Stimulated activated CD8-positive, alpha-beta memory T cell treated with anti-CD3 and anti-CD28 coated beads, Interleukin-15, amount 100 ng/mL, for 48 hours (primary cell): Measurements from ENCODE around the gene ZNRF2.

Experiments used
- DNase-seq, 2 donors: peaks; one replicate each; pipeline ENCODE4 v3.0.0-alpha.2; 2020; ENCODE audit warnings: low read depth in 2 of 2

Gene ZNRF2

GRCh38 chr7:30321089-30321881, 36.9 kb downstream of the ZNRF2 start:
- no peak for DNase-seq

GRCh38 chr7:30321882-30322192, 37.4 kb downstream of the ZNRF2 start:
- no peak for DNase-seq

DNA sequence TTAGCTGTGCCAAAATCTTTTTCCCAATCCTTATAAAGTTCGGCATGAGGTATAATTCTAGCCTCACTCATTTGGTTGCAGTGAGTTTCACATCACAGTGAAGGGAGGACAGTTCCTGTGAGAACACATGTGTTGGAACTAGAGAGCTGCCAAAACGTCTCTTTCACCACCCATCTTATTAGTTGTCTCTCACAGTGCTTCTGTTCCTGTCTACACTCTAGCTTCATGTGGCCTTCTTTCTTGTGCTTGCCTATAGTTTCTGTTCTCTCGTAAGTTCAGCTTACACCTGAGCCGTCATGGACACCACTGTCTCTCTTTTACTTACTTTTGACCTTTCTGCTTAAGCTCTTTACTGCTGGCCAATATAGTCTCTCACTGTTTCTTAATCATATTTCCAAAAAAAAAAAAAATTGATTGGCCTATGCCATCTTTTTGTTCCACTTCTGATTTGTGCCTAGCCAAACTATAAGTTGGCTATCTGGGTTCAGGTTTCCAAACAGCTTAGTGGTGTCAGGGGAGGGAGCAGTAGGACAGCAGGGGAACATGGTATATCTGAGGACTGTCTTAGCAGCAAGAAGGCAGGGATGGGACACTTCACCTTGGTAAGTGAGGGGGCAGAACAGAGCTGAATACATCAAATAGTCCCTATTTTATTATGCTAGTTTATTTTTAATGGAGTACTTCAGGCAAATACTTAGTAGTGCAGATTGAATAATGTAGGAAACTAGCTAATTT, 38.0 kb downstream of the ZNRF2 start:
- DNase-seq, result no peak

GRCh38 chr7:30323006-30323355, 38.6 kb downstream of the ZNRF2 start:
- DNase-seq, result no peak

- no peak for DNase-seq
These were observed 43.4 kb downstream of the ZNRF2 start for GRCh38 chr7:30327813-30328212.

DNA sequence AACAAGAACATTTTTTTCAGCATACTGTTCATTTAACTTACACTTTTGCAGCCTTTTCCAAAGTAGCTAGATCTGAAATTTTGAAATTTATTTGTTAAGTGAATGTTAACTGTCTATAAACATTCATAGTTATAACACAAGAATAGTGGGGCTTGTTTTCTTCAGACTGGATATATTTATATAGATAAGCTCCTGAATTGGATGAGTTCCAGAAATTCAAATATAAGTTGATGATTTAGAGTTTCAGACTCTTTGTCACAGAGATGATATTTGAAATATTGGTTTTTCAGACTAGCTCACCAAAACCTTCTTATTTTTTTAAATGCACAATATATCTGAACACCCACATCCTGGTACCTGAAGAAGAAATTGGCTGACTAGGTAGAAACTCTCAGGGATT, 44.0 kb downstream of the ZNRF2 start:
- DNase-seq, result no peak

DNA sequence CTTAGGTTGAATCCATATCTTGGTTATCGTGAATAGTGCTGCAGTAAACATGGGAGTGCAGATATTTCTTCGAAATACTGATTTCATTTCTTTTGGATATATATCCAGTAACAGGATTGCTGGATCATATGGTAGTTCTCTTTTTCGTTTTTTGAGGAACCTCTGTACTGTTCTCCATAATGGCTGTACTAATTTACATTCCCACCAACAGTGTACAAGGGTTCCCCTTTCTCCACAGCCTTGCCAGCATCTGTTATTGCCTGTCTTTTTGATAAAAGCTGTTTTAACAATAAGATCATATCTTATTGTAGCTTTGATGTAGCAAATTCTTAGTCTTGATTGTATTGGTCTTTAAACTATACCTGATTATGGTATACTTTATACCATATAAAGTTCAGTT, 45.3 kb downstream of the ZNRF2 start:
- DNase-seq, result no peak

GRCh38 chr7:30330134-30331111, 46.0 kb downstream of the ZNRF2 start:
- DNase-seq, result no peak

DNA sequence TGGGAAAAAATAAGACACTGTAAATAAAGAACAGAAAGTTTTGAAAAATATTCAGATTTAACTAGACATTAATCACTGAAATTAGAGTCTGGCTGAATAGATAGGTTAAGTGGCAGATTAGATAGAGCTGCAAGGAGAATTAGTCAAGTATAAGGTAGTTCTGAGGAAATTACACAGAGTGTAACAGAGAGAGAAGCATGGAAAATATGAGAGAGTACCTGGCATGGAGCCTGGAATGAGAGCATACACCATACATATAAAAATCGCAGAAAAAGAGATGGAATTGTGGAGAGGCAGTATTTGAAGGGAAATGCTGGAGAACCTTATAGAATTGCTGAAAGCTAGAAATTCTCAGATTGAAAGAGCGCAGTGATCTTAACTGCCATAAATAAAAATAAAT, 46.9 kb downstream of the ZNRF2 start:
- DNase-seq, result no peak

GRCh38 chr7:30332549-30332948, 48.2 kb downstream of the ZNRF2 start:
- no peak for DNase-seq

- DNase-seq, result no peak
These were observed 51.5 kb downstream of the ZNRF2 start for GRCh38 chr7:30335763-30336487.

DNA sequence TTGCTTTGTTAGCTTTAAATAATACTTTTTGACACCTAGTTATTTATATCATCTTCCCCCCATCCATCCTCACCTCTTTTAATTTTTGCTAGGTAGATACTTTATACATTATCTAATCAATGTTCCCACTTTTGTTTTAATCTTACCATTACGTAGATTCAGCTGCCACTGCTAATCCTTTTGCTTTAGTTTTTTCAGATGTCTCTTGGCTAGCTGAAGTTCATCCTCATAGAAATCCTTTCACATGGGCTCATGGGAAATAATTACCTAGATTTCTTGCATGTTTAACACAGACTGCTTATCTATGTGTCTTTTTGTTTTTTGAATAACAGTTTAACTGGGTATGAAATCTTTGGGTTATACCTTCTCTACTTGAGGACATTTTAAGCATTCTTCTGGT, 60.1 kb downstream of the ZNRF2 start:
- no peak for DNase-seq

DNA sequence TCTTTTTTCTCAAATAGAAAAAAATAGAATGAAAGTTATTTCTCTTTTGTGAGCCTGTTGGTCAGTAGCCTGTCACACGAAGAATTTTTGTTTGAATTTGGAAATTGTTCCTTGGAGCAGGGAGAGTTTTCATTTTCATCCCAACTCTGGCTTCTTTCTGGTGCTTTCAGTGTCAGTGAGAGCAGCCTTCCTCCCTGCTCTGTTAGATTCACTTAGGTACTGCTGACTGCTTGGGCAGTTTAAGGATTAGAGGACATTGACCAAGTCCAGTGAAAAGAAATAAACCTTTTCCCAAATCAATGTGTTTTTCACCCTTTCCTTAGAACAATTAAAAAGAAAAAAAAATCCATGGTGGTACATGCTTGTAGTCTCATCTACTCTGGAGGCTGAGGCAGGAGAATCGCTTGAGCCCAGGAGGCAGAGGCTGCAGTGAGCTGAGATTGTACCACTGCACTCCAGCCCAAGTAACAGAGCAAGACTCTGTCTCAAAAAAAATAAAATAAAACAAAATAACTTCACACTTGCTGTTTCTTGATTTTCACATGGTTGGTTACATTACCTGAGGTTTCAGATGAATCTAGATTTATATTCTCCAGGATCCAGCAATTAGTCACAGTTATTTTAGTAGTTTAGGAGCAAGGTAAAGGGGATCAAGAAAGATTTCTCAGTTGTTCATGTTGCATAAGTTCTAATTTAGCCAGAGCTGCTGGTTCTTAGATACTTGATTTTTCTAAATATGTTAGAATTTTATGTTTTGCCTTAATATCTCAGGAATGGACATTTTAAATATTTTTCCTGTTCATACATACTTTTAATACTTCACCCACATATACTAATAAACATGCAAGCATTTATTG, 63.1 kb downstream of the ZNRF2 start:
- no peak for DNase-seq

DNA sequence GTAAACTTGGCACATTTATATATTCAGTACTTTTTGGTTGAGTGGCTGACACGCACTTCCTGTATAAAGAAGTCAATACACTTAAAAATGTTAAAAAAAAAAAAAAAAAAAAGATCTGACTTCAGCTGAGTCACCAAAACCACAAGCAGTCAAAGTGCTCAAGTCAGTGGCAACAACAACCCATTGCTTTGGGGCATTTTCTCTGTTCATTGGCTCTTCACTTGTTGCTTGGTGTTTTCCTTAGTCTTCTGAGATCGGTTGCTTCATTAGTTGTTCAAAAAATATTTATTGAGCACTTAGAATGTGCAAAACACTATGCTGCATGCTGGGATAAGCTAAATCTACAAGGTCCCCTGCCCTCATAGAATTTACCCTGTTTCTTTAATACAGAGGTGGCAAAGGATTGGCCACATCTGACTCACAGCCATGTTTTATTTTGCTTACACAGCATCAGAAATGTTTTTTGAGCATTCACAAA, 63.7 kb downstream of the ZNRF2 start:
- peak; percentile 13 to 24 for DNase-seq

GRCh38 chr7:30349170-30349569, 64.8 kb downstream of the ZNRF2 start:
- no peak for DNase-seq

DNA sequence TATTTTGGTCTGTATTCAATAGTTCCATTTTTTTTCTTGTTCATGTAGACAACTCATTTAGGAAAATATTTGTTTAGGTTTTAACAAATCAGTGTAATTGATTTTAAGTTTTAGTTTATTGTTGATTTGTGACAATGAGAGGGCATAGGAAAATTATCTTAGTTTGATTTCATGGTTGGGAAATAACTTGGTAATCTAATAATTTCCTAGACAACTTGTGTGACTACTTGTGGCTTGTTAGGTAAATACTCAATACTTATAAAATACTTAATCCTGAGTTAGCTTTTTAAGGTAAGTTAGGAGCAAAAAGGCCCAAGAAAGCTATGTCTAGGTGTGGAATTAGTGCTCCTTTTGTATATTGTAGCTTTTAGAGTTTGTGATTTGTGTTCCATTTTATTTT, 65.4 kb downstream of the ZNRF2 start:
- DNase-seq, result no peak

- DNase-seq, result no peak
These were observed 66.9 kb downstream of the ZNRF2 start for GRCh38 chr7:30351286-30351685.

GRCh38 chr7:30351724-30352123, 67.3 kb downstream of the ZNRF2 start:
- no peak for DNase-seq

- no peak for DNase-seq
These were observed 67.8 kb downstream of the ZNRF2 start for GRCh38 chr7:30352169-30352568.

GRCh38 chr7:30353532-30353931, 69.1 kb downstream of the ZNRF2 start:
- no peak for DNase-seq
